ENCODE results near the gene LIMCH1. TPM values are rescaled to one million over a fixed set of nuclear protein-coding genes. Genes with fewer than 3 reads are reported as not detected.

Gene LIMCH1
- total and polyA plus RNA-seq, 2 of the 8 experiments (the other 6 are each of a cell fraction or from before 2014, with no cell fraction given) = 2.7 to 3.0 TPM

- Histone ChIP-seq H3K27me3 (replicated peaks in 1 of 4; ENCODE audit: control insufficient read depth in 3 of 4, extremely low read depth in 1 of 4, insufficient read depth in 3 of 4, low read length in 3 of 4) (no peaks in the 10 kb centered on the region; a peak in 1 of 7 replicates), H3K36me3 (ENCODE audit: control insufficient read depth in 2 of 4, insufficient read depth in 4 of 4, low read length in 3 of 4) (no peaks in the 10 kb centered on the region), H3K9me3 (ENCODE audit: insufficient read depth in 2 of 2, low read depth in 1 of 2, low read length in 1 of 2) (no peaks in the 10 kb centered on the region), H4K8ac (ENCODE audit: extremely low read depth, insufficient read depth, low read length) (no peak overlapping the region), H2BK12ac (ENCODE audit: low read depth, low read length) (no peak overlapping the region), H4K20me1 (replicated peaks in 1 of 2; ENCODE audit: control insufficient read depth in 1 of 2, insufficient read depth in 2 of 2, low read length in 2 of 2) (no peaks in the 10 kb centered on the region), H3K4ac (replicated peaks; ENCODE audit: insufficient read length, low read depth, low read length) (no peak overlapping the region), H3K4me3 (ENCODE audit: extremely low read depth in 1 of 4, insufficient read depth in 2 of 4, low read depth in 3 of 4, low read length in 4 of 4) (no peak overlapping the region), H4K5ac (ENCODE audit: insufficient read length, low read depth, low read length) (no peak overlapping the region), H2BK15ac (ENCODE audit: low read length) (no peak overlapping the region), H2AK5ac (ENCODE audit: low read depth, low read length) (no peak overlapping the region), H3K27ac (ENCODE audit: low read depth, low read length) (no peak overlapping the region), H3K23ac (ENCODE audit: insufficient read length) (no peak overlapping the region), H3K79me2 (ENCODE audit: control insufficient read depth in 1 of 2, insufficient read depth in 2 of 2, low read length in 2 of 2) (no peaks in the 10 kb centered on the region), H3K4me1 (replicated peaks in 1 of 4; ENCODE audit: control insufficient read depth in 3 of 4, insufficient read depth in 4 of 4, low read length in 3 of 4) (no peaks in the 10 kb centered on the region), H3K79me1 (ENCODE audit: low read depth, low read length) (no peaks in the 10 kb centered on the region), H3K23me2 (ENCODE audit: low read depth, low read length) (no peaks in the 10 kb centered on the region), H3K56ac (replicated peaks; ENCODE audit: insufficient read length, low read depth, low read length) (no peak overlapping the region), H2BK5ac (ENCODE audit: low read depth, low read length) (no peak overlapping the region), H2AFZ (ENCODE audit: low read length) (no peak overlapping the region), H3K4me2 (ENCODE audit: insufficient read depth in 1 of 2, low read depth in 2 of 2, low read length in 2 of 2) (no peak overlapping the region), H3K14ac (ENCODE audit: insufficient read length) (no peak overlapping the region), H4K91ac (replicated peaks; ENCODE audit: insufficient read length, low read length) (no peak overlapping the region), H3K18ac (ENCODE audit: extremely low read depth, low read length) (no peak overlapping the region), H2BK120ac (replicated peaks; ENCODE audit: low read depth, low read length) (no peak overlapping the region), H3K9ac (replicated peaks in 1 of 4; ENCODE audit: extremely low read depth in 1 of 4, low read depth in 3 of 4, low read length in 3 of 4) (no peak overlapping the region), H2BK20ac (ENCODE audit: low read length) (no peak overlapping the region)
- POLR2A ChIA-PET (ENCODE audit: partially characterized antibody) = no interaction called here
- WGBS, 2 experiments (ENCODE audit: extremely low coverage in 1 of 2, insufficient coverage in 1 of 2, insufficient read length in 1 of 2, insufficient replicate concordance in 2 of 2, low coverage in 1 of 2, low lambda C conversion rate in 2 of 2, missing lambda C conversion rate in 1 of 2) = 95% methylated on average over 3 of the region's 3 CpGs; no CpG with 5 or more reads in 1 of the 2 experiments
- no peak for DNase-seq (ENCODE audit: low read depth in 1 of 2, low spot score in 2 of 2)
- CTCF ChIA-PET (ENCODE audit: partially characterized antibody) = interaction anchor here (1.1 to 3.6 kb wide), 3 partner anchors 23 to 184 kb away, joined by 3 to 20 read pairs (median 4); no protein-coding TSS in a partner anchor
- FAIRE-seq = no peak
- TF ChIP-seq SUZ12 (IDR thresholded peaks at IDR 0.05; ENCODE audit: low read length) (no peak), EZH2 (IDR thresholded peaks at IDR 0.05; ENCODE audit: low read depth, low read length, severe bottlenecking) (no peak), ASH2L (IDR thresholded peaks at IDR 0.05; ENCODE audit: low read length) (no peak), CTBP2 (IDR thresholded peaks at IDR 0.05; ENCODE audit: borderline replicate concordance, insufficient read depth, insufficient read length, low read length) (no peak), POU5F1 (IDR thresholded peaks at IDR 0.05; ENCODE audit: low read depth, low read length) (no peak), TAF1 (IDR thresholded peaks at IDR 0.05; ENCODE audit: low read depth, low read length) (no peak), RBBP5 (IDR thresholded peaks at IDR 0.05; ENCODE audit: borderline replicate concordance, low read depth, low read length) (no peak), FOSL1 (IDR thresholded peaks at IDR 0.05; ENCODE audit: insufficient read depth, low read depth, low read length) (no peak), SRF (IDR thresholded peaks at IDR 0.05; ENCODE audit: low read depth, low read length) (no peak), SAP30 (IDR thresholded peaks at IDR 0.05; ENCODE audit: insufficient read depth, insufficient replicate concordance, low read length) (no peak), BACH1 (IDR thresholded peaks at IDR 0.05; ENCODE audit: low read length) (no peak), YY1 (IDR thresholded peaks at IDR 0.05; ENCODE audit: low read depth, low read length) (no peak), PHF8 (conservative IDR thresholded peaks at IDR 0.05; ENCODE audit: low read depth, low read length) (no peak), RNF2 (IDR thresholded peaks at IDR 0.05; ENCODE audit: borderline replicate concordance, low read depth, low read length, missing control alignments, poor library complexity, severe bottlenecking) (no peak)
Measured at GRCh38 chr4:41703785-41704184, 165.8 kb downstream of the LIMCH1 start.
